B cell (primary cell): ENCODE results near the gene OR14K1. TPM values are rescaled to one million over a fixed set of nuclear protein-coding genes. Genes with fewer than 3 reads are reported as not detected.

Experiments used
- ATAC-seq: fragments of 200-7000 bp; cut with Tn5 transposase; one replicate; pipeline ENCODE4 v1.10.0; 2021; ENCODE audit warnings: low read depth, mild to moderate bottlenecking, moderate number of reproducible peaks, moderate library complexity
- CTCF ChIA-PET: fragments of 350-600 bp; sonication (Branson Sonifier 250); formaldehyde crosslinking; loops from one replicate; lab custom pipeline; 2021; ENCODE audit warnings: antibody characterized with exemption, inconsistent platforms; lab: Charles Lee
- POLR2A ChIA-PET: fragments of 350-600 bp; sonication (Branson Sonifier 250); formaldehyde crosslinking; loops from one replicate; lab custom pipeline; 2021; ENCODE audit warnings: antibody characterized with exemption; lab: Charles Lee
- DNase-seq: peaks from one replicate; pipeline ENCODE4 v3.0.0; 2013
- H2AFZ ChIP-seq: 2 replicates; pipeline ENCODE4 v1.6.1; 2012; ENCODE audit warnings: mild to moderate bottlenecking, low read depth, low read length; ENCODE audit not compliant: insufficient read depth, poor library complexity, severe bottlenecking
- H3K27ac ChIP-seq, 2 donors: 1 replicate in 1 of 2; 2 replicates in 1 of 2; pipeline ENCODE4 v1.5.1; 2012 to 2013; ENCODE audit warnings: low read length in 2 of 2, mild to moderate bottlenecking in 2 of 2, moderate library complexity in 1 of 2
- H3K27me3 ChIP-seq, 4 experiments: fragments of 200-600 bp in 1 of 4; sonication (generic) in 1 of 4; replicated peaks in 1 of 4; 1 replicate in 2 of 4; 2 replicates in 2 of 4; pipeline versions ENCODE4 v1.6.1 to v1.7.0; 2013 to 2016; ENCODE audit warnings: low read length in 3 of 4, mild to moderate bottlenecking in 2 of 4, mixed read lengths in 1 of 4, moderate library complexity in 1 of 4; ENCODE audit not compliant: insufficient read depth in 4 of 4, control insufficient read depth in 3 of 4; ENCODE audit errors: control extremely low read depth in 1 of 4
- H3K36me3 ChIP-seq, 2 experiments: replicated peaks in 1 of 2; 1 replicate in 1 of 2; 2 replicates in 1 of 2; pipeline versions ENCODE4 v1.6.1 to v1.7.1; 2013; ENCODE audit warnings: low read length in 1 of 2; ENCODE audit not compliant: insufficient read depth in 2 of 2, control insufficient read depth in 1 of 2; ENCODE audit errors: control extremely low read depth in 1 of 2, extremely low read depth in 1 of 2
- H3K4me1 ChIP-seq, 2 donors: fragments of 200-600 bp in 1 of 2; sonication (generic) in 1 of 2; 1 replicate in 1 of 2; 2 replicates in 1 of 2; pipeline versions ENCODE4 v1.5.1 to v1.6.1; 2013 to 2017; ENCODE audit warnings: low read length in 2 of 2; ENCODE audit not compliant: control insufficient read depth in 2 of 2, insufficient read depth in 2 of 2
- H3K4me2 ChIP-seq: replicated peaks from 2 replicates; pipeline ENCODE3; 2012; ENCODE audit warnings: mild to moderate bottlenecking, low read depth, low read length; ENCODE audit not compliant: poor library complexity, severe bottlenecking
- H3K4me3 ChIP-seq, 5 experiments: fragments of 200-600 bp in 1 of 5; sonication (generic) in 1 of 5; 1 replicate in 3 of 5; 2 replicates in 2 of 5; pipeline versions ENCODE4 v1.5.1 to v1.7.0; 2011 to 2016; ENCODE audit warnings: low read length in 4 of 5, mild to moderate bottlenecking in 4 of 5, low read depth in 2 of 5, control low read depth in 1 of 5, moderate library complexity in 1 of 5; ENCODE audit not compliant: insufficient read depth in 1 of 5; ENCODE audit errors: control extremely low read depth in 1 of 5, extremely low read depth in 1 of 5
- H3K79me2 ChIP-seq: fragments of 200-600 bp; sonication (generic); one replicate; pipeline ENCODE4 v1.6.0; 2016; ENCODE audit warnings: low read length; ENCODE audit not compliant: control insufficient read depth, insufficient read depth
- H3K9ac ChIP-seq: fragments of 200-600 bp; sonication (generic); 2 replicates; pipeline ENCODE4 v1.6.1; 2017; ENCODE audit warnings: mild to moderate bottlenecking, low read length, moderate library complexity
- H3K9me3 ChIP-seq, 3 donors: one replicate each; pipeline versions ENCODE4 v1.6.1 to v1.7.1; 2013; ENCODE audit warnings: low read length in 2 of 3; ENCODE audit not compliant: control insufficient read depth in 2 of 3, insufficient read depth in 1 of 3; ENCODE audit errors: control extremely low read depth in 1 of 3
- H4K20me1 ChIP-seq: 2 replicates; pipeline ENCODE4 v1.6.0; 2012; ENCODE audit warnings: mild to moderate bottlenecking, low read length; ENCODE audit not compliant: insufficient read depth, control insufficient read depth, poor library complexity, severe bottlenecking
- H3K27ac Mint-ChIP-seq: one replicate; pipeline ENCODE4 v1.8.0; 2021; ENCODE audit warnings: mixed read lengths
- H3K27me3 Mint-ChIP-seq: one replicate; pipeline ENCODE4 v1.8.0; 2021; ENCODE audit warnings: mixed read lengths
- H3K4me1 Mint-ChIP-seq: one replicate; pipeline ENCODE4 v1.8.0; 2021; ENCODE audit warnings: mixed read lengths
- H3K4me3 Mint-ChIP-seq: one replicate; pipeline ENCODE4 v1.8.0; 2021; ENCODE audit warnings: mixed read lengths
- H3K9me3 Mint-ChIP-seq: one replicate; pipeline ENCODE4 v1.8.0; 2022; ENCODE audit warnings: mixed read lengths; ENCODE audit not compliant: insufficient read depth
- CTCF ChIP-seq: fragments of 200-600 bp; IDR thresholded peaks from one replicate; pipeline ENCODE4 v1.8.0; 2022; ENCODE audit warnings: antibody characterized with exemption, mild to moderate bottlenecking
- EZH2 ChIP-seq: IDR thresholded peaks from 2 replicates; pipeline ENCODE4 v1.6.1; 2012; ENCODE audit warnings: borderline replicate concordance, low read depth, mild to moderate bottlenecking, moderate library complexity, low read length; ENCODE audit not compliant: insufficient read depth, poor library complexity, severe bottlenecking
- WGBS: methylation state at CpG from one replicate; pipeline ENCODE4 v1.1.5; 2013; ENCODE audit warnings: missing lambda C conversion rate; ENCODE audit not compliant: insufficient coverage; 5-methylcytosine and 5-hydroxymethylcytosine counted together
- intact Hi-C: fragments of 100-400 bp; cut with micrococcal nuclease; formaldehyde crosslinking; loops from one replicate; pipeline ENCODE4 v1.10.0; 2022
- polyA plus RNA-seq: library from polyadenylated mRNA; depleted of rRNA; stranded (reverse); fragments of >200 nt; gene quantifications from 2 replicates; pipeline ENCODE4 v1.2.3, GENCODE V29; 2012
- total RNA-seq, 2 donors: library from RNA; stranded (reverse); fragments of 120-200 nt in 1 of 2; gene quantifications; 1 replicate in 1 of 2; 2 replicates in 1 of 2; pipeline versions ENCODE4 v1.2.3 to v1.2.4, GENCODE V29; 2013 to 2022

OR14K1 gene
- total and polyA plus RNA-seq, 2 donors (not counting 1 experiment from before 2014, with no cell fraction given), result not detected

DNA sequence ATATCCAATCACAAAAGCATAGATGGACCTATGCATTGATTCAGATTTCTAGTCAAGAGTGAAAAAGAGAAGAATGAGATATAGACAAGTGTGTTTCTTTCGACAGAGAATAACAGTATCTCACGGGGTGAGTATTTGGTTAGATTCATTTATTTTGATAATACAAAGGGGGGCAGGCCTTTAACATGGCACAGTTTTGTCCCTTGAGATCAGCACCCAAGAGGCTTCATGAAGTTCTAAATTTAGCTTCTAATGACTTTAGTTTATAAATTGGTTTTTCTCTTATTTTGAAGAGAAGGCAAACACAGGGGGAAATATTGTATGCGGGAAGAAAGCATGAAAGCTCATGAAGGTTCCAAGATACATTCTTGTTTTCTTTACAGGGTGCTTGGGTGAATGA is 22.0 kb downstream of the OR14K1 start, which contains the start of gene OR1C1:
Gene OR1C1 (minus strand): TSS at position 101 of the 400 bp plus-strand sequence. CDS start 2,150 bp downstream, outside the sequence.
- intact Hi-C loops, result no loop called here
- POLR2A ChIA-PET, result no interaction called here

DNA sequence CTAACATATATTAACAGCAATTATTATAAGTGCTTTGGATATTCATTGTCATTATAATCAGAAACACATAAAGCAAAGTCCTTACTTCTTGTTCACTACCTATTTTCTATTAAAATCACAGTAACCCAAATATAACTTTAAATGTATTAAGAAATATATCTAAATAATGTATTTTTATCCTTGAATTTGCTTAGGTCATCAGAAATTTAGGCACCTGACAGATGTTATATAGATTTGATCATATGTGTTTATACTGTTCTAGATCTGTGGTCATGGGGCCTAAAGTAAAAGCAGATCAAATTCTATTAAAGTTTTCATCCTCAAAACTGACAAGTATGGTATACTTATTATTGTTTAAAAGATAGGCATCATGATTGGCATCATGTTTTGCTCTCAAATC is 31.2 kb downstream of the OR14K1 start:
- no peaks in the 10 kb centered on the region for H3K79me2 ChIP-seq
- no peaks in the 10 kb centered on the region for H3K4me1 ChIP-seq
- Mint-ChIP-seq H3K4me1 (no peaks in the 10 kb centered on the region), H3K9me3 (no peaks in the 10 kb centered on the region), H3K4me3 (no peak overlapping the region), H3K27ac (no peak overlapping the region), H3K27me3 (no peaks in the 10 kb centered on the region)
- ATAC-seq, result no peak
- no peaks in the 10 kb centered on the region for H3K9me3 ChIP-seq
- no peak for DNase-seq
- intact Hi-C loops, result no loop called here
- TF ChIP-seq CTCF (no peak), EZH2 (no peak)
- POLR2A ChIA-PET, result no interaction called here
- no peak overlapping the region for H3K4me2 ChIP-seq
- H3K36me3 ChIP-seq, result no peaks in the 10 kb centered on the region
- H3K27ac ChIP-seq, result no peak overlapping the region
- no peak overlapping the region for H2AFZ ChIP-seq
- CTCF ChIA-PET, result no interaction called here
- no peaks in the 10 kb centered on the region for H4K20me1 ChIP-seq
- no peak overlapping the region for H3K4me3 ChIP-seq
- H3K27me3 ChIP-seq, result no peaks in the 10 kb centered on the region
- H3K9ac ChIP-seq, result no peak overlapping the region

More for the DNA sequence above, 22.0 kb downstream of the OR14K1 start, which contains the start of gene OR1C1:
- Histone ChIP-seq H3K79me2 (no peaks in the 10 kb centered on the region), H3K9ac (no peak within 1 kb of the TSS), H3K4me3 (no peak within 1 kb of the TSS), H3K27ac (no peak within 1 kb of the TSS), H3K9me3 (no peaks in the 10 kb centered on the region), H3K4me1 (no peaks in the 10 kb centered on the region), H3K4me2 (no peak within 1 kb of the TSS), H3K27me3 (no peaks in the 10 kb centered on the region), H4K20me1 (no peaks in the 10 kb centered on the region), H2AFZ (no peak within 1 kb of the TSS), H3K36me3 (no peaks in the 10 kb centered on the region)
- Mint-ChIP-seq H3K27me3 (no peaks in the 10 kb centered on the region), H3K4me1 (no peaks in the 10 kb centered on the region), H3K27ac (no peak within 1 kb of the TSS), H3K4me3 (no peak within 1 kb of the TSS), H3K9me3 (no peaks in the 10 kb centered on the region)
- no peak for DNase-seq
- no peak for TF ChIP-seq EZH2
- no peak for TF ChIP-seq CTCF
- CTCF ChIA-PET, result no interaction called here
- ATAC-seq, result no peak
- WGBS, result 94% methylated on average over 2 of the region's 3 CpGs

Other genes with a start within 250 kb of the OR14K1 start
- gene OR2C3, start 202.2 kb upstream of the OR14K1 start, total RNA-seq, result not detected in 2 replicates
- gene OR2C3, start 202.2 kb upstream of the OR14K1 start, polyA plus RNA-seq, result not detected in 2 replicates
- not detected in 2 replicates for gene GCSAML, start 189.5 kb upstream of the OR14K1 start, total RNA-seq
- 0.04 TPM in 1 of 2 replicates, not detected in the other for gene GCSAML, start 189.5 kb upstream of the OR14K1 start, polyA plus RNA-seq
- not detected in 2 replicates for gene OR2G2, start 150.3 kb upstream of the OR14K1 start, total RNA-seq
- gene OR2G2, start 150.3 kb upstream of the OR14K1 start, polyA plus RNA-seq, result not detected in 2 replicates
- not detected in 2 replicates for gene OR2G3, start 133.0 kb upstream of the OR14K1 start, total RNA-seq
- not detected in 2 replicates for gene OR2G3, start 133.0 kb upstream of the OR14K1 start, polyA plus RNA-seq
- gene OR13G1, start 58.9 kb upstream of the OR14K1 start, total RNA-seq, result not detected in 2 replicates
- gene OR13G1, start 58.9 kb upstream of the OR14K1 start, polyA plus RNA-seq, result not detected in 2 replicates
- gene OR6F1, start 22.0 kb upstream of the OR14K1 start, total RNA-seq, result not detected in 2 replicates
- not detected in 2 replicates for gene OR6F1, start 22.0 kb upstream of the OR14K1 start, polyA plus RNA-seq
- gene OR14A2, start 9.5 kb downstream of the OR14K1 start, total RNA-seq, result not detected in 2 replicates
- gene OR14A2, start 9.5 kb downstream of the OR14K1 start, polyA plus RNA-seq, result not detected in 2 replicates
- not detected in 2 replicates for gene OR1C1, start 21.9 kb downstream of the OR14K1 start, total RNA-seq
- gene OR1C1, start 21.9 kb downstream of the OR14K1 start, polyA plus RNA-seq, result not detected in 2 replicates
- not detected in 2 replicates for gene OR14A16, start 85.5 kb downstream of the OR14K1 start, total RNA-seq
- gene OR14A16, start 85.5 kb downstream of the OR14K1 start, polyA plus RNA-seq, result not detected in 2 replicates
- not detected in 2 replicates for gene OR11L1, start 103.3 kb downstream of the OR14K1 start, total RNA-seq
- gene OR11L1, start 103.3 kb downstream of the OR14K1 start, polyA plus RNA-seq, result not detected in 2 replicates
- gene TRIM58, start 118.6 kb downstream of the OR14K1 start, total RNA-seq, result 0.68 and 0.84 TPM in 2 replicates
- 1.5 and 1.6 TPM in 2 replicates for gene TRIM58, start 118.6 kb downstream of the OR14K1 start, polyA plus RNA-seq
- gene OR2W3, start 157.0 kb downstream of the OR14K1 start, total RNA-seq, result 0.34 TPM in 1 of 2 replicates, not detected in the other
- 1.5 and 2.5 TPM in 2 replicates for gene OR2W3, start 157.0 kb downstream of the OR14K1 start, polyA plus RNA-seq
- not detected in 2 replicates for gene OR2T8, start 181.6 kb downstream of the OR14K1 start, total RNA-seq
- gene OR2T8, start 181.6 kb downstream of the OR14K1 start, polyA plus RNA-seq, result 0.67 TPM in 1 of 2 replicates, not detected in the other
- not detected in 2 replicates for gene OR2AJ1, start 186.3 kb downstream of the OR14K1 start, total RNA-seq
- not detected in 2 replicates for gene OR2AJ1, start 186.3 kb downstream of the OR14K1 start, polyA plus RNA-seq
- gene OR2L8, start 210.2 kb downstream of the OR14K1 start, total RNA-seq, result 0.44 and 0.94 TPM in 2 replicates
- 0.20 TPM in 1 of 2 replicates, not detected in the other for gene OR2L8, start 210.2 kb downstream of the OR14K1 start, polyA plus RNA-seq
- 0.39 and 0.61 TPM in 2 replicates for gene OR2AK2, start 226.6 kb downstream of the OR14K1 start, total RNA-seq
- gene OR2AK2, start 226.6 kb downstream of the OR14K1 start, polyA plus RNA-seq, result 0.27 and 0.60 TPM in 2 replicates